H7 (cell line): ENCODE data around the gene DPF3. TPM values are rescaled to one million over a fixed set of nuclear protein-coding genes. Genes with fewer than 3 reads are reported as not detected.

Experiments used
- DNase-seq: peaks from one replicate; pipeline ENCODE4 v3.0.0; 2012
- H3K27me3 ChIP-seq: 2 replicates; pipeline ENCODE4 v1.6.0; 2011; ENCODE audit warnings: mild to moderate bottlenecking, low read length; ENCODE audit not compliant: control insufficient read depth, insufficient read depth
- H3K36me3 ChIP-seq: replicated peaks from 2 replicates; pipeline ENCODE4 v1.5.1; 2011; ENCODE audit warnings: low read length; ENCODE audit not compliant: control insufficient read depth, insufficient read depth
- H3K4me3 ChIP-seq: 2 replicates; pipeline ENCODE4 v1.5.1; 2011; ENCODE audit warnings: low read depth, mild to moderate bottlenecking, control low read depth, low read length, moderate library complexity; ENCODE audit not compliant: insufficient read depth
- total RNA-seq: library from RNA; depleted of rRNA; stranded (reverse); fragments of >200 nt; shearing (Covaris generic); gene quantifications from 2 replicates; pipeline ENCODE4 v1.2.3, GENCODE V29; 2014

Gene DPF3
- total RNA-seq, 1 experiment from 2014 or later: 0.59 TPM

GRCh38 chr14:72678356-72678755 is 215.5 kb downstream of the DPF3 start:
- Histone ChIP-seq H3K36me3 (no peaks in the 10 kb centered on the region), H3K27me3 (no peaks in the 10 kb centered on the region), H3K4me3 (no peak overlapping the region)
- no peak for DNase-seq

DNA sequence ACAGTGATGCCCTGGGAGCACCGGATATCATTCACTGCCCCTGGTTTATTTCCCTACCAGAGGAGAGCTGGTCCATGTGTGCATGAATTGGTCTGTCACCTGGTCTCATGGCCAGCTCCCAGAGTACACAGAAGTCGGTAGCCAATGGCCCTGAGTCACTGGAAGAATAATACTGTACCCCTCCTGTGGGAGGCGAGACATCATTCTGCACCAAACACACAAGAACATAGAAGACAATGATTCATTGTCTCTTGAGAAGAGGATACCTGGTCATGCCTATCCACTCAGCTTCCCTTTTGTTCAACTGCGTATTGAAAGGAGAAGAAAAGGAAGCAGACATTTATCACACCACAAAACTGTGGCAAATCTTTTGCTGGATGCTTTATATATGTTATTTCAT is 216.2 kb downstream of the DPF3 start:
- no peaks in the 10 kb centered on the region for H3K27me3 ChIP-seq
- DNase-seq: no peak
- no peaks in the 10 kb centered on the region for H3K36me3 ChIP-seq
- H3K4me3 ChIP-seq: no peak overlapping the region

DNA sequence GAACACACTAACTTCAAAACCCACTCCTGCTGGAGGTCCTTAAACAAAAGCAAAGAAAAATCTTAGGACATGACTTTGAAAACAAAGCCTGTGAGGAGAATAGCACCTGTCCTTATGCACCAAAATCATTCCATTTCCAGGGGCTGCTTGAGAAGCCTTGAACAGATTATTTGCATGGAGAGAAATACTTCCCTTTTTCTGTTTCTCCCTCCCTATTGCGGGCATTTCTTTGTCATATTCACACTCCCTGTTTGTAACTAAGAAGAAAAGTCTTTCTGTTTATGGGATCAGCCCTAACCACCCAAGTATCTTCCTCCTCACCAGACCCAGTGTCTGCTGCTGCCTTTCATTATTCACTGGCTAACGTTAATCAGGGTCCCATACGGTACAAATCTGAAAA is 218.8 kb downstream of the DPF3 start:
- DNase-seq: no peak
- H3K27me3 ChIP-seq: no peaks in the 10 kb centered on the region
- no peaks in the 10 kb centered on the region for H3K36me3 ChIP-seq
- H3K4me3 ChIP-seq: no peak overlapping the region

DNA sequence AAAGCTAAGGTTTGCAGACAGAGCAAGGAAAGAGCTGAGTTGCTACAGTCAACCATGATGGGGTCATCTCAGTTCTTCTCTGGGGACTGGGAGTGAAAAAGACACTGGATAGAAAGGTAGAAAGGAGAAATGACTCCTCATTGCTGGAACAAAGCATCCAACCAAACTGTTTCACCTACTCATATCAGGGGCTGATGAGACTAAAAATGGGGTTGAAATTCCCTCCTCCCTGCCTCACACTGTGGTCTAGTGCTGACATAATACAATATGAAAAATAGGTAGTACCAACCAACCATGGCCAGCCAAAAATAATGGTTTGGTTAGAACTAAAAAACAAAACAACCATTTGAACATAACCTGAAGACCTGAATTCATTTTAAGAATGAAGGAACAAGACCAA is 220.7 kb downstream of the DPF3 start:
- DNase-seq: no peak
- Histone ChIP-seq H3K36me3 (no peaks in the 10 kb centered on the region), H3K27me3 (no peaks in the 10 kb centered on the region), H3K4me3 (no peak overlapping the region)

- no peaks in the 10 kb centered on the region for H3K36me3 ChIP-seq
- no peak overlapping the region for H3K4me3 ChIP-seq
- H3K27me3 ChIP-seq: no peaks in the 10 kb centered on the region
- DNase-seq: no peak
Measured at GRCh38 chr14:72666610-72667009, 227.3 kb downstream of the DPF3 start.

GRCh38 chr14:72665259-72665658 is 228.6 kb downstream of the DPF3 start:
- Histone ChIP-seq H3K4me3 (no peak overlapping the region), H3K27me3 (no peaks in the 10 kb centered on the region), H3K36me3 (no peaks in the 10 kb centered on the region)
- DNase-seq: no peak

DNA sequence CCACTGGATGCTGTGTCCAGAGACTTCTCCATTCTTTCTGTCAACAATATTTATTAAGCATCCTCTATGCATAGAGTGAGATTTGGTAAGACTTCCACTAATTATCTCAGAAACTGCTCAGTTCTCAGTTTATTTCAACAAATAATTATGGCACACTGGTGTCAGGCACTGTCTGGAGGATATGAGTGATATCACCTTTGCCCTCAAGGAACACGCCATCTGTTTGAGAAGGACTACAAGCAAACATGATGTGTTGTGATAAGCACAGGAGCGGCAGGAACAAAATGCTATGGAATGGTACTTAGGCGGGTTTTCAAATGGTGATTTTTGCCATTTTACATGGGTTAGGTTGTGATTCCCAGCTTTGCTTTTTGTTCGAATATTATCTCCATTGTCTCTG is 229.2 kb downstream of the DPF3 start:
- Histone ChIP-seq H3K27me3 (no peaks in the 10 kb centered on the region), H3K36me3 (no peaks in the 10 kb centered on the region), H3K4me3 (no peak overlapping the region)
- DNase-seq: no peak

DNA sequence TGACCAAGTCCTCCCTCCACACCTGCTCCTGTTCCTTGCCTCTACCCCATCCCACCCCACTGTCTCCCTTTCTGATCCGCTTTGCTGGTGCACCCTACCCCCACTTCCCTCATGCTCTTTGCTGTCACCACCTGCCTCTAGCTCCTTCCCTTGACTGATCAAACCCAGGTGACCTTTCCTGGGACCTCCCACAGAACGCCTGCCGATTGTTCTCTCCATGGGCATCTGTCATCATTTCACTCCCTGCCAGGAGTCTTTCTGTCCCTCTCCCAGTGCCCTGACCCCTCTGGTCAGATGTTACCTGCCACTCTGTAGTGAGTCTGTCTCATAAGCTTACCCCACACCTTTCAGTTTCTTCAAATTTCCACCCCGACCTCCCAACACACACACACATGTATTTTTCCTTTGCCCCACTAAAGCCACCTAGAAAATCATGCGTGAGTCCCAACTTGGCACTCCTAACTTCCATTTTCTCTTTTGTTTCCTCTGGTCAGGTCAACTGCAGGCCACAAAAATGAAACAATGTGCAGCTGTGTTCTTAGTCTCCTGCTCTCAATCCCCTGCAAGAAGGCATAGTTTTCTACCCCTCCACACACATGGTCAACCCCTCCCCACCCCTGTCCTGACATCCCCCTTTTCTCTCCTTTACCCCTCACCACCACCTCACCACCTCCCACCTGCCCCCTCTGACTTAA is 229.8 kb downstream of the DPF3 start:
- no peak for DNase-seq
- no peaks in the 10 kb centered on the region for H3K27me3 ChIP-seq
- no peak overlapping the region for H3K4me3 ChIP-seq
- H3K36me3 ChIP-seq: no peaks in the 10 kb centered on the region

- DNase-seq: no peak
- H3K4me3 ChIP-seq: no peak overlapping the region
- H3K36me3 ChIP-seq: no peaks in the 10 kb centered on the region
- H3K27me3 ChIP-seq: no peaks in the 10 kb centered on the region
Measured at GRCh38 chr14:72663076-72663487, 230.8 kb downstream of the DPF3 start.

DNA sequence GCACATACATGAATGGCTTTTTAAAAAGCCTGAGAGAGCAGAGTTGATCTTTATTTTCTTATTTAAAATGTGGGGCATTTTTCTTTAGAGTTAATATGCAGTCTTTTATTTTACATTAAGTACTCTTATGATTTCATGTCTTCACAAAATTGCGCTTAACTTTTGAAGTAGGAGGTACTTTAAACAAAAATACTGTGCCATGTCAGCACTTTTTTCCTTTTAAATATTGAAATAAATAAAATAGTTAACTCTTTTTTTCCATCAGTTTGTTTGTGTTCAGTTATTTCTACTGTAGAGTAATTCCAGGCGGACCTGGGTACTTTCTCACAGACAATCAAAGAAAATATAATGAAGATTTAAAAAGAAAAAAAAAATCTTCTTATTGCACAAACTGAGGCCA is 231.7 kb downstream of the DPF3 start:
- no peaks in the 10 kb centered on the region for H3K36me3 ChIP-seq
- DNase-seq: no peak
- no peaks in the 10 kb centered on the region for H3K27me3 ChIP-seq

GRCh38 chr14:72657214-72657921 is 236.5 kb downstream of the DPF3 start:
- H3K36me3 ChIP-seq: no peaks in the 10 kb centered on the region
- H3K27me3 ChIP-seq: no peaks in the 10 kb centered on the region
- no peak overlapping the region for H3K4me3 ChIP-seq
- DNase-seq: no peak

More for the DNA sequence above, 231.7 kb downstream of the DPF3 start:
- no peak overlapping the region for H3K4me3 ChIP-seq

DNA sequence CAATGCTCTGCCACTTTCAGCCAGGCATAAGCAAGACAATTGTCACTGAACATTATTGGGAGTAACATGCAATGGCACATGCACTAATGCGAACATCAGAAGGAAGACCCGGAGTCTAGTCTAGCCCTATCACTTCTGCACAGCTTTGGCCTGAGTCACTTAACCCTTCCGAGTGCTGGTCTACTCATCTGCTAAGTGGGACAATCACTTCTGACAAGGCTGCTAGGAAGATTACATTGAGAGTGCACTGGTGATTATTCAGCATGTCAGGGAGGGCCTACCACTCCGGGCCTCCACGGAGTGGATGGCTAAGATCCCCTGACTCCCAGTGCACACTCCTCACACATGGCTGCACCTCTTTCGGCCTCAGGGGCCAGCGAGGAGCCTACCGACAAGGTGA is 240.9 kb downstream of the DPF3 start:
- Histone ChIP-seq H3K27me3 (no peaks in the 10 kb centered on the region), H3K4me3 (no peak overlapping the region), H3K36me3 (no peaks in the 10 kb centered on the region)
- DNase-seq: no peak

GRCh38 chr14:72652179-72652578 is 241.7 kb downstream of the DPF3 start:
- no peak for DNase-seq
- Histone ChIP-seq H3K4me3 (no peak overlapping the region), H3K36me3 (no peaks in the 10 kb centered on the region), H3K27me3 (no peaks in the 10 kb centered on the region)

- H3K36me3 ChIP-seq: no peaks in the 10 kb centered on the region
- no peaks in the 10 kb centered on the region for H3K27me3 ChIP-seq
- DNase-seq: no peak
- no peak overlapping the region for H3K4me3 ChIP-seq
Measured at GRCh38 chr14:72651714-72652113, 242.2 kb downstream of the DPF3 start.

DNA sequence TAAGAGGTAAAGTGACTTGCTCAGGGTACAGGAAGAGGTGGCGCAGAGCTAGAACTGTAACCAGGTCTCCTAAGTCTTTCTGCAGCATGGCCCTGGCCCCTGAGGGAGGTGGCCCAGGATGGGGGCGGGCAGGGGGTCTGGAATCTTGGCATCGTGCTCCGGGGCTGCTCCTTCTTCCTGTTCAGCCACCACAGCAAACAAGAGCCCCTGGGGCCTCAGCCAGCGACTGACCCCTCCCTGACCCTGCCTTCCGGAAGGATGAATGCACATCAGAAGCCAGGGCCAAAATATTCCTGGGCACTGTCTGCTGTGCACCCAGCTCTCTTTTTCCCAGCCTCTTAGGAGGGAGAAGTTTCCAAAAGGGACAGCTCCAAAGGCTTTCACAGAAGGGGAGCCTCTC is 242.8 kb downstream of the DPF3 start:
- no peak for DNase-seq
- Histone ChIP-seq H3K36me3 (no peaks in the 10 kb centered on the region), H3K4me3 (no peak overlapping the region), H3K27me3 (no peaks in the 10 kb centered on the region)
